Stimulated activated CD4-positive, alpha-beta T cell treated with anti-CD3 and anti-CD28 coated beads, Interleukin-1b, Interleukin-23, amount 100 ng/mL, for 48 hours (primary cell): ENCODE data around the gene IPO5.

ENCODE experiments used
- DNase-seq: peaks from one replicate; pipeline ENCODE4 v3.0.0-alpha.2; 2020

IPO5 gene

GRCh38 chr13:98066636-98067035 is 113.2 kb downstream of the IPO5 start:
- DNase-seq, result no peak

- no peak for DNase-seq
Measured at GRCh38 chr13:98068521-98068920, 115.0 kb downstream of the IPO5 start.

GRCh38 chr13:98069985-98070384 is 116.5 kb downstream of the IPO5 start:
- no peak for DNase-seq

- no peak for DNase-seq
Measured at GRCh38 chr13:98071316-98071715, 117.8 kb downstream of the IPO5 start.

- DNase-seq, result no peak
Measured at GRCh38 chr13:98072476-98072875, 119.0 kb downstream of the IPO5 start.
